ENCODE data around the gene BRSK2. TPM values are rescaled to one million over a fixed set of nuclear protein-coding genes. Genes with fewer than 3 reads are reported as not detected.

BRSK2 gene
- total RNA-seq, 2 experiments from 2014 or later: 0.22 to 0.55 TPM

GRCh38 chr11:1404461-1405185 lies 14.9 kb downstream of the BRSK2 start:
- ChIA-PET CTCF (no interaction called here), POLR2A (no interaction called here)
- intact Hi-C loops (cut with DNase I, micrococcal nuclease): no loop called here
- Histone ChIP-seq H3K9me3 (ENCODE audit: control insufficient read depth in 1 of 2, insufficient read depth in 1 of 2, low read length in 2 of 2) (peaks cover 0 to 28% of the 10 kb centered on the region in 2 experiments), H3K27me3 (ENCODE audit: control insufficient read depth in 1 of 2, insufficient read depth in 2 of 2, low read length in 2 of 2) (no peaks in the 10 kb centered on the region), H3K27ac (ENCODE audit: low read depth in 1 of 2, low read length in 2 of 2) (no peak overlapping the region), H3K4me3 (ENCODE audit: low read length) (no peak overlapping the region), H3K4me1 (ENCODE audit: insufficient read depth, low read length) (no peaks in the 10 kb centered on the region), H3K36me3 (ENCODE audit: insufficient read depth, low read length) (no peaks in the 10 kb centered on the region)
- H3K4me1 Mint-ChIP-seq (ENCODE audit: low read depth): no peaks in the 10 kb centered on the region
- ATAC-seq (ENCODE audit: poor library complexity): no peak
- no peak for TF ChIP-seq CTCF (IDR thresholded peaks at IDR 0.05)
- no peak for DNase-seq
- no peak overlapping the region for H3K4me3 Mint-ChIP-seq
- H3K27me3 Mint-ChIP-seq: no peaks in the 10 kb centered on the region
- no peaks in the 10 kb centered on the region for H3K9me3 Mint-ChIP-seq
- H3K36me3 Mint-ChIP-seq (ENCODE audit: low read depth): no peaks in the 10 kb centered on the region
- no peak overlapping the region for H3K27ac Mint-ChIP-seq

GRCh38 chr11:1405186-1406020 lies 15.7 kb downstream of the BRSK2 start:
- Histone ChIP-seq H3K27me3 (ENCODE audit: control insufficient read depth in 1 of 2, insufficient read depth in 2 of 2, low read length in 2 of 2) (no peaks in the 10 kb centered on the region), H3K4me1 (ENCODE audit: insufficient read depth, low read length) (no peaks in the 10 kb centered on the region), H3K27ac (ENCODE audit: low read depth in 1 of 2, low read length in 2 of 2) (no peak overlapping the region), H3K36me3 (ENCODE audit: insufficient read depth, low read length) (no peaks in the 10 kb centered on the region), H3K9me3 (ENCODE audit: control insufficient read depth in 1 of 2, insufficient read depth in 1 of 2, low read length in 2 of 2) (peaks cover 0 to 28% of the 10 kb centered on the region in 2 experiments), H3K4me3 (ENCODE audit: low read length) (no peak overlapping the region)
- ChIA-PET CTCF (no interaction called here), POLR2A (no interaction called here)
- intact Hi-C loops (cut with DNase I, micrococcal nuclease): no loop called here
- Mint-ChIP-seq H3K36me3 (ENCODE audit: low read depth) (no peaks in the 10 kb centered on the region), H3K4me1 (ENCODE audit: low read depth) (no peaks in the 10 kb centered on the region), H3K27me3 (no peaks in the 10 kb centered on the region), H3K9me3 (no peaks in the 10 kb centered on the region), H3K27ac (no peak overlapping the region), H3K4me3 (no peak overlapping the region)
- TF ChIP-seq CTCF (IDR thresholded peaks at IDR 0.05): no peak
- ATAC-seq (ENCODE audit: poor library complexity) (no peak), DNase-seq (no peak)

- Histone ChIP-seq H3K27ac (ENCODE audit: low read depth in 1 of 2, low read length in 2 of 2) (no peak overlapping the region), H3K36me3 (ENCODE audit: insufficient read depth, low read length) (no peaks in the 10 kb centered on the region), H3K4me1 (ENCODE audit: insufficient read depth, low read length) (no peaks in the 10 kb centered on the region), H3K27me3 (ENCODE audit: control insufficient read depth in 1 of 2, insufficient read depth in 2 of 2, low read length in 2 of 2) (no peaks in the 10 kb centered on the region), H3K9me3 (ENCODE audit: control insufficient read depth in 1 of 2, insufficient read depth in 1 of 2, low read length in 2 of 2) (peaks cover 0 to 14% of the 10 kb centered on the region in 2 experiments), H3K4me3 (ENCODE audit: low read length) (no peak overlapping the region)
- H3K4me3 Mint-ChIP-seq: no peak overlapping the region
- intact Hi-C loops (cut with DNase I, micrococcal nuclease): no loop called here
- no peak for ATAC-seq (ENCODE audit: poor library complexity)
- ChIA-PET CTCF (no interaction called here), POLR2A (no interaction called here)
- no peaks in the 10 kb centered on the region for H3K27me3 Mint-ChIP-seq
- DNase-seq: no peak
- H3K4me1 Mint-ChIP-seq (ENCODE audit: low read depth): no peaks in the 10 kb centered on the region
- no peaks in the 10 kb centered on the region for H3K36me3 Mint-ChIP-seq (ENCODE audit: low read depth)
- H3K9me3 Mint-ChIP-seq: no peaks in the 10 kb centered on the region
- no peak overlapping the region for H3K27ac Mint-ChIP-seq
- no peak for TF ChIP-seq CTCF (IDR thresholded peaks at IDR 0.05)
Measured at GRCh38 chr11:1406571-1407485, 17.1 kb downstream of the BRSK2 start.
